BE2C (cell line): Measurements from ENCODE around the gene NMRAL1. TPM values are rescaled to one million over a fixed set of nuclear protein-coding genes. Genes with fewer than 3 reads are reported as not detected.
A peak's percentile ranks its signal among the peaks of the same experiment; 100 is the strongest.

Experiments
- DNase-seq: peaks from one replicate; pipeline ENCODE4 v3.0.0-alpha.2; 2020
- H3K27me3 ChIP-seq: fragments of 250-450 bp; sonication (Bioruptor Pico); 2 replicates; pipeline ENCODE4 v1.5.1; 2020; ENCODE audit warnings: mild to moderate bottlenecking
- H3K36me3 ChIP-seq: fragments of 250-450 bp; sonication (Bioruptor Pico); 2 replicates; pipeline ENCODE4 v1.5.1; 2020; ENCODE audit warnings: mild to moderate bottlenecking
- H3K4me1 ChIP-seq: fragments of 250-450 bp; sonication (Bioruptor Pico); 2 replicates; pipeline ENCODE4 v1.5.1; 2020
- H3K4me3 ChIP-seq: 2 replicates; pipeline ENCODE4 v1.5.1; 2011; ENCODE audit warnings: low read depth, low read length
- H3K9me3 ChIP-seq: fragments of 250-450 bp; sonication (Bioruptor Pico); 2 replicates; pipeline ENCODE4 v1.5.1; 2020
- CTCF ChIP-seq: IDR thresholded peaks from 2 replicates; pipeline ENCODE4 v1.5.1; 2012; ENCODE audit warnings: mild to moderate bottlenecking, low read depth, low read length
- polyA plus RNA-seq: library from polyadenylated mRNA; unstranded; fragments of >200 nt; gene quantifications from one replicate; pipeline ENCODE4 v1.2.1, GENCODE V29; 2012; ENCODE audit warnings: low read depth, missing spikeins; ENCODE audit not compliant: insufficient read length, insufficient read depth

The NMRAL1 gene
- 50.7 TPM for polyA plus RNA-seq

DNA sequence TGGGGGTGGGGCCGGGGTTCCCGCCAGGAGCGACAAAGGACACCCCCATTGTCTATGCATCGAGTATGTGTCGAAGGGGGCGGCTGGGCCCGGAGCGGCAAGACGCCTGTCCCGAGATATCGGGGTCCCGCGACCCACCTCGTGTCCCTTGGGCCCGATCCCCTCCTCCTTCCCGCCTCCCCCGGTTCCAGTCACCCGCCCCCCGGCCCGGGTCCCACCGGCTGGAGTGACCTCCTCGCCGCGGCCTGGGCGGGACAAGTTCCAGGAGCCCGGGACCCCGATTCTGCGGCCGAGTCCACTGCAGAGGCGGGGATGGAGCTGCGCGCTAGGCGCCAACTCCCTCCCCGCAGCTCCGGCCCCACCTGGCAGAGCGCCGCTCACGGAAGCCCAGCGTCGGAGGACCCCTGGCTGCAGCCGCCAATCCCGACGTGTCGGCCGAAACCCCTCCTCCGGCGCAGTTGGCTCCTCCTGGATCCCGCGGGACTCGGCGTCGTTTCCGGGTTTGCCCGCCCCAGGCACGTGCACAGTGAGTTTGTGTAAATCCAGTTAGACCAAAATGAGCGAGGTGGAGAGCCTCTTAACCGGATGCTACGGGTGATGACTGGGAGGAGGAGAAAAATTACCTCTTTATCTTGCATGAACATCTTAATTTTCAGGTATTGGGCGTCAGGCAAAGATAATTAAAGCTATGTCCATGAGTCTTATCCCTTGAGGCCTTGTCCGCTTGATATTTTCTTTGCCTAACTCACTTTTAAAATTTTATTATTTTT is at the start of gene NMRAL1:
Gene NMRAL1, minus strand, starts transcription at position 434 of the 770 bp plus-strand sequence. CDS start 493 bp downstream, outside the sequence.
- Histone ChIP-seq H3K4me3 (peak within 1 kb of the TSS; percentile 55), H3K9me3 (no peaks in the 10 kb centered on the region), H3K27me3 (no peaks in the 10 kb centered on the region), H3K36me3 (no peaks in the 10 kb centered on the region), H3K4me1 (no peaks in the 10 kb centered on the region)
- DNase-seq: peak; percentile 88
- no peak for TF ChIP-seq CTCF

- DNase-seq: no peak
- no peak for TF ChIP-seq CTCF
- H3K9me3 ChIP-seq: no peaks in the 10 kb centered on the region
- H3K27me3 ChIP-seq: no peaks in the 10 kb centered on the region
- H3K4me1 ChIP-seq: peaks cover 12% of the 10 kb centered on the region
- no peak overlapping the region for H3K4me3 ChIP-seq
- H3K36me3 ChIP-seq: no peaks in the 10 kb centered on the region
Measured at GRCh38 chr16:4523686-4524085, 49.3 kb upstream of the NMRAL1 start.

GRCh38 chr16:4522051-4522581 is 47.7 kb upstream of the NMRAL1 start:
- Histone ChIP-seq H3K4me3 (no peak overlapping the region), H3K27me3 (no peaks in the 10 kb centered on the region), H3K9me3 (no peaks in the 10 kb centered on the region), H3K36me3 (no peaks in the 10 kb centered on the region), H3K4me1 (peaks cover 12% of the 10 kb centered on the region)
- DNase-seq: peak; percentile 79
- TF ChIP-seq CTCF: no peak

DNA sequence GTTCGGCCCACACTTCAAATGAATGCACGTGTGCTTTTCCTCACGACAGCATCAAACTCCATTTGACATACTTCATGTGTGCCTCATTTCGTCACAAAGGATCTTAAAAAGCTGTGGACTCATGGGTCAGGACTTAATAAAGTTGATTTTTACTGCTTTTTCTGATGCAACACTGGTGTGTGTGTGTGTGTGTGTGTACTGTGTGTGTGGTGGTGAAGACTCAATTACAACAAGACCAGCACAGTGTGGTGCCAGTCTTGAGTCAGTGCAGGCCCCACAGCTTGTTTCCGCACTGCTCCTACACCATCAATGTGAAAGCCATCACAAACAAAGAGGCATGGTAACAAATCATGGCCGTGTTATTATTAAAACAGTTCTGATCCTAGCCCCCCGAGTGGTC is 46.5 kb upstream of the NMRAL1 start:
- Histone ChIP-seq H3K4me3 (no peak overlapping the region), H3K9me3 (no peaks in the 10 kb centered on the region), H3K27me3 (no peaks in the 10 kb centered on the region), H3K4me1 (peaks cover 12% of the 10 kb centered on the region), H3K36me3 (no peaks in the 10 kb centered on the region)
- DNase-seq: no peak
- no peak for TF ChIP-seq CTCF

- Histone ChIP-seq H3K4me1 (peaks cover 12% of the 10 kb centered on the region), H3K9me3 (no peaks in the 10 kb centered on the region), H3K27me3 (no peaks in the 10 kb centered on the region), H3K36me3 (no peaks in the 10 kb centered on the region), H3K4me3 (no peak overlapping the region)
- TF ChIP-seq CTCF: no peak
- no peak for DNase-seq
Measured at GRCh38 chr16:4519274-4520058, 45.0 kb upstream of the NMRAL1 start.
